ENCODE results near the gene CDC5L.

Gene CDC5L

GRCh38 chr6:44452725-44453124, 65.2 kb downstream of the CDC5L start:
- DNase-seq (ENCODE audit: low read depth): peak; percentile 58

- DNase-seq (ENCODE audit: low read depth): no peak
Observed at GRCh38 chr6:44453146-44453545, 65.6 kb downstream of the CDC5L start.

DNA sequence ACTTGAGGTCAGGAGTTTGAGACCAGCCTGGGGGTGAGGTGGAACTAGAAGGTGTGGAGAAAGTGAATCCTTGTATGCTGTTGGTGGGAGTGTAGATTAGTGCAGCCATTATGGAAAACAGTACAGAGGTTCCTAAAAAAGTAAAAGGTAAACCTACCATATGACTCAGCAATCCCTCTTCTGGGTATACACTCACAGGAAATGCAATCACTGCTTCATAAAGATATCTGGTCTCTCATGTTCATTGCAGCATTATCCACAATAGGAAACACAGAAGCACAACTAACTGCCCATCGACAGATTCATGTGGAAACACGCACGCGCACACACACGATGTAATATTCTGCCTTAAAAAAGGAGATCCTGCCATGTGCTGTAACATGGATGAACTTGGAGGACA, 66.7 kb downstream of the CDC5L start:
- no peak for DNase-seq (ENCODE audit: low read depth)

DNA sequence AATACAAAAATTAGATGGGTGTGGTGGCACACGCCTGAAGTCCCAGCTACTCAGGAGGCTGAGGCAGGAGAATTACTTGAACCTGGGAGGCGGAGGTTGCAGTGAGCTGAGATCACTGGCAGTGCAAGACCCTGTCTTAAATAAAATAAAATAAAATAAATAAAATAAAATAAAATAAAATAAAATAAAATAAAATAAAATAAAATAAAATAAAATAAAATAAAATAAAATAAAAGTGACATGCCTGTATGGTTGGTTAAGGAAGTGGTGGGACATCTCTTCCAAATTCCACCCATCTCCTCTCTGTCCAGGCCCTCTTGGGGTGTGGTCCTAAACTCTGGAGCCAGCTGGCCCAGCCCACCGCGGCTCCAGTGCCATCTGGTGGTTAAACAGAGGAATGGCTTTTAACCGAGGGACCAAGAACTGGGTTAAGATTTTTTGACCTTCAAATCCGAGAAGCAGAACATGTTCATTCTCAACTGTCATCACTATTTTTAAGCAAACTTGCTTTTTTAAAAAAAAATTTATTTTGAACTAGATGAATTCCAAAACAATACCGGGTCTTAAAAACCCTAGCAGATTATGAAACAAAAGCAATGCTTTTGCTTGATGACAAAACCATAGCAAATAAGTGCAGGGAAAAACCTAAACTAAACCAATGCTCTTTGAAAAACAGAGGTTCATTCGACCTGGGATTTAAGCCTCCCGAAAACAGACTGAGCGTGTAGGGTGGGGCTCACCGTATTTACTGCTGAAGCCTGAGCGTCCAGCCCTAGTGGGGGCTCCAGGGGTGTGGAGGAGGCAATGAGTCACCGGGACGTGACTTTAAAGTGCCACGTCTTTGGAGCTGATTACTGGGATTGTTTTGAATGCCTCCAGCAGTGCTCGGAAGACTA, 68.8 kb downstream of the CDC5L start:
- peak; percentile 43 for DNase-seq (ENCODE audit: low read depth)

- DNase-seq (ENCODE audit: low read depth): no peak
Observed at GRCh38 chr6:44456966-44457292, 69.4 kb downstream of the CDC5L start.

- no peak for DNase-seq (ENCODE audit: low read depth)
Observed at GRCh38 chr6:44457596-44457995, 70.1 kb downstream of the CDC5L start.

DNA sequence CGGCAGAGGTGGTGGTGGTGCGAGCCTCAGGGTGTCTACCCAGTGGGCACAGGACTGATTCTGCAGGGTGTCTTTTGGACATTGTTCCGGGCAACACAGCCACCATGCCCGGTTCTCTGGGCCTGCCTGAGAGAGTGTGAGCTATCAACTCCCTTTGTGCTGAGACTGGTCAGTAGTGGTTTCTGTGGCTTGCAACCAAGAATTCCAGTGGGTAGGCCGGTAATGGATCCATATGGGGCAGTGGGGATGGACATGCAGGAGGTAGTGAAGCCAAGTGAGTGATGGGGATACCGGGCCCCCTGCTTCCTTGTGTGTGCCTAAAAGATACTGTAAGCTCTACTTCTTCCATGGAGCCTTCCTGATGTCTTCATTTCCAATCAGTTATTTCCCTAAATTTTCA, 71.0 kb downstream of the CDC5L start:
- DNase-seq (ENCODE audit: low read depth): no peak

DNA sequence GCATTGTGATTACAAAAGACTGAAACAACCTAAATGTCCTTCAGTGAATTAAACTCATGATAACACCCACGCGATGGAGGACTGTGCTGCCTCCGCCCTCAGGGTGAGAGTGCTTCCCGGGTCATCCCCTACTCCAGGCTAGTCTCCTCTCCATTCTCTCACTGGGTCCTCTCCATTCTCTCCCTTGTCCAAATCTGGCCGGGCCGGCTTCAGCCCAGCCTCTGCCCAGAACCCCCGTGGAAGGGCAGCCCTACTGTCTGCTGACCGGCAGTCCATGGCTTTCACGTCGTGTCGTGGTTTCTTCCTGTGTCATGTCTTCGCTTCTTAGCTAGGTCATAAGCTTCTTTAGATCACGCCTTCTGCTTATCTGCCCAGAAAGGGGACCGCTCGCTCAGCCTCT, 74.8 kb downstream of the CDC5L start:
- no peak for DNase-seq (ENCODE audit: low read depth)

DNA sequence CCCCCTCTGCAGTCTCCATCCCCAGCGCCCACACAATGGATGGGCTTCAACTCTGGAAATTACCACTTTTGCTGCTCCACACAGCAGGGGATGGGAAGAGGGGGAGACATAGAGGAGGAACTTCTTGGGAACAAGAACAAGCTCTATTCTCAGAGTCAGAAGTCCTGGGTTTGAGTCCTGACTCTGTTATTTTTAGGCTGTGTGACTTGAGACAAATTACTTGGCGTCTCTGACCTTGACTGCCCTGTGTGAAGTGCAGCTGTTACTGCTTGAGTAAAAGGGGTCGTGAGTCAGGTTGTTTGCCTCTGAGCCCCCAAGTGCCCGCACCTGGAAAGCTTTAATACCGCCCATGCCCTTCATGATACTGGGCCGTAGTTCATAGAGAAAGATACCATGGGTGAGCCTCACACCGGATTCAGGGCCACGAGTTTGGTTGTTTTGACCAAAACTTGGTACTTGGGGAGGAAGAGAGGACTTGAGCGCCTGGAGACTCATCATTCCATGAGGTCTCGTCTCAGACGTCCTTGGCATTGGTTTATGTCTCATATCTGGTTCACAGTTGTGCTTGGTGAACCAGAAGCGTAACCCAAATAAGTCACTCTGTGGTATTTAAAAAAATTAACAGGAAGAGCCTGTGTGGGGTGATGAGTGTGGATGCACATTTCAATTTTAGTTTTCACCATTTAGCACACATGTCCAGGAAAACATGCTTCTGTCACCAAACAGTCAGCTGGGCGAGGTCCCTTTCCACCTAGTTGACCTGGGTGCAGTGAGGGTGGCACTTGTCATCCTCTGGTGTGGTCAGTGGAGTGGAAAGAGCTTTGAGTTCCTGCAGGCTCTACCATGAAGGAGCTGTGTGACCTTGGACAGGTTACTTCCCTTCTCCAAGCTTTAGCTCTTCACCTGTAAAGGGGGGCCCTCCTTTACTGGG, 75.6 kb downstream of the CDC5L start:
- no peak for DNase-seq (ENCODE audit: low read depth)

DNA sequence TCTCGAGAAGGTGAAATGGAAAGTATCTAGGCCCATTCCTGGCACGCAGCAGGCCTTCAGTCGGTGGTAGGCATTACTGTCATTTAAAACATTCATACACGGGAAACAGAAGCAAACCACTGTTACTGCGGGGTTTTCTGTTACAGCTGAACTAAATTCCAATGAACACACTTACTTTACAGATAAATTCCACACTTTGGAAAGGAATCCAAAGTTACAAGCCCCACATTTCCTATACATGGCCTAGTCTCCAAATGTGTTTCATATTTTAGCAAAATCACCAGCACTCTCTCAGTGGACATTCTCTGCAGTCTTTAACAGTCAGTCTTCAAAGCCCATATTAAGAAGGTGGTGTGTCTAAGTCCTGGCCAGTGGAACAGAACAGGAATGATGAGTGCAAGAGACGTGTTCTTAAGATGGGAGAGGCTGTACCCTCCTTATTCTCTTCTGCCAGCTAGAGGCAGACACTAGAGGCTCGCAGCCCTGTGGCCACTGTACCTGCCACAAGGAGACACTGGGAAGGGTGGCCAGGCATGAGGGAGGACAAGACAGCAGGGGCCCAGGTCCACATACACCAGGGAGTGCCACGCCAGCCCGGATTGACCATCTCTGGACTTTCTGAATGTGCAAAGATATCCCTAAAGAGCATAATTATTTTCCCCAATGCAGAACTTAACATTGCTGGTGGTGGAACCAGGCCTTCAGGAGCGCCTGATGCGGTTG, 76.4 kb downstream of the CDC5L start:
- no peak for DNase-seq (ENCODE audit: low read depth)

DNA sequence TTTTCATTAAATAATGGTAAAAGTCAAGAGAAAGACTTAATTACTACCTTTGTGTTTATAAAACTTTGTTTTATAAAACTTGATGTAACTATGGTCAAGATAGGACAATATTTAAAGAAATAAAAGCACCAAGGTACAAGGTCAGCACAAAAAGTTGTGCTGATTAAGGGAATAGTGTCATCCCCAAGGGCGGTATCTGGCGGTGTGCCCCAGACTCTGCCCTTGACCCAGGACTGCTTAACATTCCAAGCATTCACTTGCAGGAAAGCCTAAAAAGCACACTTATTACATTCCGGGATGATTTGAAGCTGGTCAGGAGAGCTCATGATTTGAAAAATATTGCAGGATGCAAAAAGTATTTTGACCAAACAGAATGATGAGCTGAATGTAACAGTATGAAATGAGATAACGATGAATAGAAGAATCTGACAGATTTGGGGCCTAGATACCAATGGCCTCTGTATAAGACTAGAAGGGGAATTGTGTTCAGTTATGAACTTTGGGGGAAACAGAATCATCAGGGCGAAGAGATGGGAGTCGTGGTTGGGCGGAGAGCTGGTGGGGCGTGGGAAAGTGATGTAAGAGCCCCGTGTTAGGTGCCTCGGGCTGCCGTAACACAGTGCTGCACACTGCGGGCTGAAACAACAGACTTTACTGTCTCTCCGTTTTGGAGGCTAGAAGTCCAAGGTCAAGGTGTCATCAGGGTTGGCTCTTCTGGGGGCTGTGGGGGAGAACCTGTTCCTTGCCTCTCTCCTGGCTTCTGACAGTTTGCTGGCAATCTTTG, 77.2 kb downstream of the CDC5L start:
- peak; percentile 54 for DNase-seq (ENCODE audit: low read depth)

GRCh38 chr6:44466955-44467354, 79.4 kb downstream of the CDC5L start:
- no peak for DNase-seq (ENCODE audit: low read depth)

GRCh38 chr6:44468835-44469234, 81.3 kb downstream of the CDC5L start:
- DNase-seq (ENCODE audit: low read depth): no peak

DNA sequence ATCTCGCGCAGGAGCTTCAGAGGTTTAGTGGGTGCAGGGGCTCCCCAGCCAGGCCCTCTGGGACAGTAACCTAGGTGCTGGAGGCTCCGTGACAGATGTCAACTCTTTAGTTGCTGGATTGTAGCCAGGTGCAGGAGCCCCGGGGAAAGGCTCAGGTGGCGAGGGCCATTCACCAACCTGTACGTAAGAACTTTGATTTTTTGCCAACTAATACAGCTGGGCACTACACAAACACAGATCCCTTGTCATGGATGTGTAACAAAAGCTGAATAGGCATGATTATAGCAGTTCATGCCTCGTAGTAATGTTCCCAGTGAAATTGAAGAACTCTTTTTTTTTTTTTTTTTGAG, 82.6 kb downstream of the CDC5L start:
- no peak for DNase-seq (ENCODE audit: low read depth)

- no peak for DNase-seq (ENCODE audit: low read depth)
Observed at GRCh38 chr6:44470746-44471145, 83.2 kb downstream of the CDC5L start.

GRCh38 chr6:44471271-44471981, 83.9 kb downstream of the CDC5L start:
- DNase-seq (ENCODE audit: low read depth): no peak

GRCh38 chr6:44472250-44472945, 84.9 kb downstream of the CDC5L start:
- DNase-seq (ENCODE audit: low read depth): no peak

- DNase-seq (ENCODE audit: low read depth): no peak
Observed at GRCh38 chr6:44473393-44474189, 86.1 kb downstream of the CDC5L start.

DNA sequence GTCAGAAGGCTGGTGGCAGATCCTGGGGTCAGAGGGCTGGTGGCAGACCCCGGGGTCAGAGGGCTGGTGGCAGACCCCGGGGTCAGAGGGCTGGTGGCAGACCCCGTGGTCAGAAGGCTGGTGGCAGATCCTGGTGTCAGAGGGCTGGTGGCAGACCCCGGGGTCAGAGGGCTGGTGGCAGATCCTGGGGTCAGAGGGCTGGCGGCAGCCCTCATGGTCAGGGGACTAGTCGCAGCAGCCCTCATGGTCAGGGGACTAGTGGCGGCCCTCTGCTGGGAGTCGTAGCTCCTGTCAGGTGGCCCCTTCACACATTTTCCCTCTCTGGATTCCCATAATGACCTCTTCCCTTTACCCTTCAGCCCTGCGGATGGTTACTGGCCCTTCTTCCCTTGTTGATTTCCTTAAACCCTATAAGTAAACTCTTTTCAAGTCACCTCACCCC, 86.7 kb downstream of the CDC5L start:
- no peak for DNase-seq (ENCODE audit: low read depth)

DNA sequence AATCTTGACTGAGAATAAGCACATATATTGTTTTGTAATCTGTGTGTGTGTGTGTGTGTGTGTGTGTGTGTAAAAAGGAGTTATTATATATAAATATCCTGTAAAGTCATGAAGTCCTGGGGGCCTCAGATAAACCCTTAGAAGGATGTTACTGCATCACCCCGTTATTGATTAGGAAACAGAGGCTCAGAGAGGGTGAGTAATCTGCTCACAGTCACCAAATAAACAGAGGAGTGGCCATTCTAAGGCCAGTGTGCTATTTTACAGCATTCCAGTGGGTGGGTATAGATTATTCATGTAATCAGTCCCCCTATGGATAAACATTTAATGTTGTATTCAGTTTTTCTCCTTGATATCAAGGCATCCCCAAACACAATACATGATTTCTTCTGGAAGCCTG, 87.1 kb downstream of the CDC5L start:
- no peak for DNase-seq (ENCODE audit: low read depth)
